22Rv1 (cell line): Measurements from ENCODE around the gene ITGAE.

Experiments
- CTCF ChIP-seq: fragments of 450-650 bp; IDR thresholded peaks from 2 replicates; pipeline ENCODE4 v1.5.1; 2017; ENCODE audit warnings: mild to moderate bottlenecking
- ZFX ChIP-seq: fragments of 450-650 bp; IDR thresholded peaks from 2 replicates; pipeline ENCODE4 v1.6.1; 2017; ENCODE audit warnings: antibody characterized with exemption, borderline replicate concordance

GRCh38 chr17:3796822-3797170 lies 4.2 kb downstream of the ITGAE start:
- TF ChIP-seq CTCF (no peak), ZFX (no peak)
